ENCODE measurements around the gene ZNF681.
"Not testable (repeated sequence)": the region's sequence is repeated elsewhere in the genome, so short reads cannot be mapped to it uniquely, and the experiment has no call there.

Gene ZNF681

GRCh38 chr19:23771761-23772674, 13.3 kb upstream of the ZNF681 start:
- DNase-seq: no peak

GRCh38 chr19:23771316-23771715, 12.6 kb upstream of the ZNF681 start:
- DNase-seq: no peak

- no peak for DNase-seq
Measured at GRCh38 chr19:23770672-23771250, 12.1 kb upstream of the ZNF681 start.

GRCh38 chr19:23769691-23770468, 11.2 kb upstream of the ZNF681 start:
- DNase-seq: no peak

- no peak for DNase-seq
Measured at GRCh38 chr19:23766951-23767350, 8.3 kb upstream of the ZNF681 start.

GRCh38 chr19:23764781-23765180, 6.1 kb upstream of the ZNF681 start:
- no peak for DNase-seq

- peak; percentile 89 for DNase-seq
Measured at GRCh38 chr19:23762884-23763711, 4.4 kb upstream of the ZNF681 start.

- no peak for DNase-seq
Measured at GRCh38 chr19:23762548-23762883, 3.8 kb upstream of the ZNF681 start.

GRCh38 chr19:23760326-23760725, 1.6 kb upstream of the ZNF681 start:
- DNase-seq: not testable (repeated sequence)

GRCh38 chr19:23743633-23744232, 15.0 kb downstream of the ZNF681 start:
- not testable (repeated sequence) for DNase-seq

- DNase-seq: not testable (repeated sequence)
Measured at GRCh38 chr19:23730729-23731465, 27.8 kb downstream of the ZNF681 start.

- not testable (repeated sequence) for DNase-seq
Measured at GRCh38 chr19:23724161-23724560, 34.5 kb downstream of the ZNF681 start.

- DNase-seq: no peak
Measured at GRCh38 chr19:23718802-23719201, 39.9 kb downstream of the ZNF681 start.

GRCh38 chr19:23716792-23717191, 41.9 kb downstream of the ZNF681 start:
- DNase-seq: no peak

GRCh38 chr19:23709347-23709746, 49.3 kb downstream of the ZNF681 start:
- DNase-seq: no peak

- no peak for DNase-seq
Measured at GRCh38 chr19:23706657-23707056, 52.0 kb downstream of the ZNF681 start.

GRCh38 chr19:23699521-23699860, 59.2 kb downstream of the ZNF681 start:
- no peak for DNase-seq

GRCh38 chr19:23698711-23699520, 59.8 kb downstream of the ZNF681 start:
- DNase-seq: no peak

GRCh38 chr19:23692937-23693336, 65.8 kb downstream of the ZNF681 start:
- DNase-seq: not testable (repeated sequence)
